Hepatocyte (in vitro differentiated cells): ENCODE results near the gene SLC25A18.

Experiments used
- CTCF ChIP-seq: fragments of 200-600 bp; sonication (generic); IDR thresholded peaks from 2 replicates; pipeline ENCODE4 v1.5.1; 2016; ENCODE audit warnings: antibody characterized with exemption, mild to moderate bottlenecking; ENCODE audit not compliant: poor library complexity
- EZH2 ChIP-seq: fragments of 200-600 bp; sonication (generic); IDR thresholded peaks from 2 replicates; pipeline ENCODE4 v1.6.1; 2016; ENCODE audit warnings: antibody characterized with exemption, mild to moderate bottlenecking, borderline replicate concordance
- EZH2phosphoT487 ChIP-seq: fragments of 200-600 bp; sonication (generic); IDR thresholded peaks from one replicate; pipeline ENCODE4 v1.6.1; 2018; ENCODE audit warnings: antibody characterized with exemption, mild to moderate bottlenecking, low read depth, moderate library complexity; ENCODE audit not compliant: unreplicated experiment, severe bottlenecking

GRCh38 chr22:17612057-17612456, 48.8 kb downstream of the SLC25A18 start:
- TF ChIP-seq CTCF (no peak), EZH2 (no peak), EZH2phosphoT487 (no peak)
